ENCODE measurements around the gene OR1L8.
"Not testable (repeated sequence)": the region's sequence is repeated elsewhere in the genome, so short reads cannot be mapped to it uniquely, and the experiment has no call there.

The OR1L8 gene

DNA sequence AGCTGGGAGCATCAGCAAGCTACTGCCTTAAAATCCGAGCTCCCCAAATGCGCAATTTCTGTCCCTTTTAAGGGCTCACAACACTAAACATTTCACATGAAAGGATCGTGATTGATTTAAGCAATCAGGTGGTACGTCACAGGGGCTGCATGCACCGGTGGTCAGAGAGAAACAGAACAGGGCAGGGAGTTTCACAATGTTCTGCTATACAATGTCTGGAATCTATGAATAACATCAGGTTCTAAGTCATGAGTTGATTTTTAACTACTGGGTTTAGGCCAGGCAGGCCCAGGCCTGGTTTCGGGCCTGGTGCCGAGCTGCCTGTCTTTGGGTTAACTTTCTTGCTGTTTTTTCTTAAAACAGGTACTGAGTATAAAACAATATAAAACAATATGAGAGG lies 46.1 kb downstream of the OR1L8 start:
- H3K36me3 ChIP-seq (replicated peaks in 1 of 2; ENCODE audit: control insufficient read depth in 2 of 2, insufficient read depth in 2 of 2, low read length in 2 of 2); H3K23ac ChIP-seq (ENCODE audit: low read depth, low read length, poor library complexity); DNase-seq (ENCODE audit: low spot score); H3K9ac ChIP-seq (ENCODE audit: low read depth, low read length, poor library complexity); H3K27me3 ChIP-seq (ENCODE audit: control insufficient read depth in 3 of 3, insufficient read depth in 3 of 3, low read depth in 1 of 3, low read length in 3 of 3); H3K4ac ChIP-seq (ENCODE audit: low read length); H2BK120ac ChIP-seq (ENCODE audit: low read depth, low read length); H3K4me3 ChIP-seq (ENCODE audit: low read length in 2 of 2); H2AK5ac ChIP-seq (ENCODE audit: low read depth, low read length); H4K91ac ChIP-seq (ENCODE audit: low read depth, low read length, poor library complexity); H3K27ac ChIP-seq (replicated peaks; ENCODE audit: low read length); H3K4me1 ChIP-seq (ENCODE audit: control insufficient read depth in 2 of 2, insufficient read depth in 1 of 2, low read depth in 1 of 2, low read length in 2 of 2); H2BK12ac ChIP-seq (ENCODE audit: low read length); H4K8ac ChIP-seq (ENCODE audit: low read depth, low read length); H2BK5ac ChIP-seq (ENCODE audit: low read length); H3K4me2 ChIP-seq (ENCODE audit: insufficient read depth, low read length, poor library complexity, severe bottlenecking); H3K79me1 ChIP-seq (ENCODE audit: low read depth, low read length); H3K9me3 ChIP-seq (replicated peaks in 1 of 2; ENCODE audit: control insufficient read depth in 2 of 2, insufficient read depth in 1 of 2, low read depth in 1 of 2, low read length in 2 of 2); H2AFZ ChIP-seq (ENCODE audit: low read length); H3K14ac ChIP-seq (ENCODE audit: low read length); H2BK15ac ChIP-seq (ENCODE audit: low read length); H3K18ac ChIP-seq (ENCODE audit: low read length): not testable (repeated sequence)
- WGBS, 2 donors (ENCODE audit: extremely low coverage in 2 of 2, insufficient read length in 2 of 2, insufficient replicate concordance in 1 of 2), result no CpG with 5 or more reads among the region's 7 CpGs

DNA sequence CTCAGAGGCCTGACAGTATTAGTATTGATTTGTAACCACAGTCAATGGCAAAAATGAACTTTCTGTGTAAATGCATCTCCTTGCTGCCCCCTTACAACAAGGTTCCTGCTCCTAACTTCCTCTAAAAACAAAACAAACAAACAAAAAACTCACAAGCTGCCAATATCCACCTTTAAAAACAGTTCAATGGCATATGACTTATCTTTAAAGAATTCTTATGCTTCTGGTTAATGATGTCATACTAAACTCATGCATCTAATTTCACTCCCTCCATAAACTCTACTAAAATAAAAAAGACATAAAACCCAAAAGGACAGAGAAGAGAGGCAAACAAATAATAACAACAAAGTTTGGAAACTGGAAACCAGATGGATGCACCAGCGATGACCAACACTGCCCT lies 47.0 kb downstream of the OR1L8 start:
- no peak overlapping the region for H3K18ac ChIP-seq (ENCODE audit: low read length)
- no peak overlapping the region for H2BK12ac ChIP-seq (ENCODE audit: low read length)
- no peak overlapping the region for H4K8ac ChIP-seq (ENCODE audit: low read depth, low read length)
- H3K4me1 ChIP-seq (ENCODE audit: control insufficient read depth in 2 of 2, insufficient read depth in 1 of 2, low read depth in 1 of 2, low read length in 2 of 2), result no peaks in the 10 kb centered on the region
- peaks cover 0 to 2% of the 10 kb centered on the region in 2 donors for H3K9me3 ChIP-seq (replicated peaks in 1 of 2; ENCODE audit: control insufficient read depth in 2 of 2, insufficient read depth in 1 of 2, low read depth in 1 of 2, low read length in 2 of 2)
- H2BK15ac ChIP-seq (ENCODE audit: low read length), result no peak overlapping the region
- H3K36me3 ChIP-seq (replicated peaks in 1 of 2; ENCODE audit: control insufficient read depth in 2 of 2, insufficient read depth in 2 of 2, low read length in 2 of 2), result no peaks in the 10 kb centered on the region
- no CpG with 5 or more reads among the region's 1 CpG for WGBS, 2 donors (ENCODE audit: extremely low coverage in 2 of 2, insufficient read length in 2 of 2, insufficient replicate concordance in 1 of 2)
- no peaks in the 10 kb centered on the region for H3K79me1 ChIP-seq (ENCODE audit: low read depth, low read length)
- no peak overlapping the region for H3K27ac ChIP-seq (replicated peaks; ENCODE audit: low read length)
- no peak overlapping the region for H3K4me3 ChIP-seq (ENCODE audit: low read length in 2 of 2)
- H3K14ac ChIP-seq (ENCODE audit: low read length), result no peak overlapping the region
- no peak overlapping the region for H2AFZ ChIP-seq (ENCODE audit: low read length)
- H3K23ac ChIP-seq (ENCODE audit: low read depth, low read length, poor library complexity), result no peak overlapping the region
- no peak overlapping the region for H2AK5ac ChIP-seq (ENCODE audit: low read depth, low read length)
- H4K91ac ChIP-seq (ENCODE audit: low read depth, low read length, poor library complexity), result no peak overlapping the region
- no peak overlapping the region for H3K4me2 ChIP-seq (ENCODE audit: insufficient read depth, low read length, poor library complexity, severe bottlenecking)
- no peak for DNase-seq (ENCODE audit: low spot score)
- no peak overlapping the region for H2BK120ac ChIP-seq (ENCODE audit: low read depth, low read length)
- H3K4ac ChIP-seq (ENCODE audit: low read length), result no peak overlapping the region
- no peak overlapping the region for H2BK5ac ChIP-seq (ENCODE audit: low read length)
- no peaks in the 10 kb centered on the region for H3K27me3 ChIP-seq (ENCODE audit: control insufficient read depth in 3 of 3, insufficient read depth in 3 of 3, low read depth in 1 of 3, low read length in 3 of 3)
- H3K9ac ChIP-seq (ENCODE audit: low read depth, low read length, poor library complexity), result no peak overlapping the region

DNA sequence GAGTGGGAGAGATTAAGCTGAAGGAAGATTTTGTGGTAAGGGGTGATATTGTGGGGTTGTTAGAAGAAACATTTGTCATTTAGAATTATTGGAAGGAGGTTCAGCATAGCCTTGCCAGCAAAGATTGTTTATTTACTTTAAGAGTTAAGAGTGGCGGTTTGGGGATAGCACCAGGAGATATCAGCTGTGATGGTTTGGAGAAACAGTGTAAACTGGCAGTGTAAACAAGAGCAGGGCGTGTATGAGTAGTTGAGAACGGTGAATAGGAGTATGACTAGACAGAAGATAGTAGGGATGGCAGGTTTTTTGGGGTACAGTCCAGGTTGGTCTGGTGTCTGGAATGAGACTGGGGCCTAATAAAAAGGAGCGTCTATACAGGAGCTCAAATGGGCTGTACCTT lies 52.0 kb downstream of the OR1L8 start:
- H3K9ac ChIP-seq (ENCODE audit: low read depth, low read length, poor library complexity); DNase-seq (ENCODE audit: low spot score); H3K4me3 ChIP-seq (ENCODE audit: low read length in 2 of 2); H4K91ac ChIP-seq (ENCODE audit: low read depth, low read length, poor library complexity); H3K18ac ChIP-seq (ENCODE audit: low read length); H3K27ac ChIP-seq (replicated peaks; ENCODE audit: low read length); H3K36me3 ChIP-seq (replicated peaks in 1 of 2; ENCODE audit: control insufficient read depth in 2 of 2, insufficient read depth in 2 of 2, low read length in 2 of 2); H3K23ac ChIP-seq (ENCODE audit: low read depth, low read length, poor library complexity); H2BK12ac ChIP-seq (ENCODE audit: low read length); H2BK15ac ChIP-seq (ENCODE audit: low read length); H2BK120ac ChIP-seq (ENCODE audit: low read depth, low read length); H3K4ac ChIP-seq (ENCODE audit: low read length); H2AFZ ChIP-seq (ENCODE audit: low read length); H4K8ac ChIP-seq (ENCODE audit: low read depth, low read length); H3K79me1 ChIP-seq (ENCODE audit: low read depth, low read length); H3K4me2 ChIP-seq (ENCODE audit: insufficient read depth, low read length, poor library complexity, severe bottlenecking); H2BK5ac ChIP-seq (ENCODE audit: low read length); H2AK5ac ChIP-seq (ENCODE audit: low read depth, low read length); H3K4me1 ChIP-seq (ENCODE audit: control insufficient read depth in 2 of 2, insufficient read depth in 1 of 2, low read depth in 1 of 2, low read length in 2 of 2); H3K14ac ChIP-seq (ENCODE audit: low read length): not testable (repeated sequence)
- WGBS, 2 donors (ENCODE audit: extremely low coverage in 2 of 2, insufficient read length in 2 of 2, insufficient replicate concordance in 1 of 2), result no CpG with 5 or more reads among the region's 4 CpGs
- Histone ChIP-seq H3K9me3 (replicated peaks in 1 of 2; ENCODE audit: control insufficient read depth in 2 of 2, insufficient read depth in 1 of 2, low read depth in 1 of 2, low read length in 2 of 2) (peaks cover 0 to 12% of the 10 kb centered on the region in 2 donors), H3K27me3 (ENCODE audit: control insufficient read depth in 3 of 3, insufficient read depth in 3 of 3, low read depth in 1 of 3, low read length in 3 of 3) (peaks cover 0 to 19% (median 0%) of the 10 kb centered on the region in 3 experiments)

DNA sequence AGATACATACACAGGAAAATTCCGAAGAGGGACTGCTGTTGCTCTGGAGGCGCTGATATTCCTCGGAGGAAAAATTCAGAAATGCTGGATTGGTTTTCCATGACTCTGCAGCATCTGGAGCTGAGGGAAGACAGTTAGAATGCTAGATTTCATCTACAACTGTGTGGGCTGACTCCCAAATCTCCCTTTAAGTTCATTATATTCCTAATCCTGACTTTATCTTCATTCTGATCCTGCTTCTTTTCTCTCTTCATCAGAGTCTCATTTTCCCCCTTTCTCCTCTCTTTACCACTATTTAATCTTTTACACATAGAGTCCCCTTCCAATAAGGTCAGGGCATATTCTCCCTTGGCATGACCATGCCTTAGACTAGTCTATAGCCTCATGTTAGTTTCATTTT lies 56.0 kb downstream of the OR1L8 start, which contains the start of gene OR1N1:
Gene OR1N1 (minus strand): TSS at position 101 of the 400 bp plus-strand sequence. CDS start 0 bp downstream, at position 101.
- Histone ChIP-seq H3K9ac (ENCODE audit: low read depth, low read length, poor library complexity) (peak within 1 kb of the TSS; percentile 3), H2BK120ac (ENCODE audit: low read depth, low read length) (no peak within 1 kb of the TSS), H3K23ac (ENCODE audit: low read depth, low read length, poor library complexity) (no peak within 1 kb of the TSS), H3K36me3 (replicated peaks in 1 of 2; ENCODE audit: control insufficient read depth in 2 of 2, insufficient read depth in 2 of 2, low read length in 2 of 2) (no peaks in the 10 kb centered on the region), H3K79me1 (ENCODE audit: low read depth, low read length) (no peaks in the 10 kb centered on the region), H3K4ac (ENCODE audit: low read length) (no peak within 1 kb of the TSS), H2BK12ac (ENCODE audit: low read length) (no peak within 1 kb of the TSS), H3K9me3 (replicated peaks in 1 of 2; ENCODE audit: control insufficient read depth in 2 of 2, insufficient read depth in 1 of 2, low read depth in 1 of 2, low read length in 2 of 2) (peaks cover 0 to 14% of the 10 kb centered on the region in 2 donors), H2AFZ (ENCODE audit: low read length) (no peak within 1 kb of the TSS), H4K8ac (ENCODE audit: low read depth, low read length) (peak within 1 kb of the TSS; percentile 10), H3K4me3 (ENCODE audit: low read length in 2 of 2) (no peak within 1 kb of the TSS), H3K14ac (ENCODE audit: low read length) (no peak within 1 kb of the TSS), H3K18ac (ENCODE audit: low read length) (no peak within 1 kb of the TSS), H3K4me1 (ENCODE audit: control insufficient read depth in 2 of 2, insufficient read depth in 1 of 2, low read depth in 1 of 2, low read length in 2 of 2) (no peaks in the 10 kb centered on the region), H3K27ac (replicated peaks; ENCODE audit: low read length) (no peak within 1 kb of the TSS), H4K91ac (ENCODE audit: low read depth, low read length, poor library complexity) (no peak within 1 kb of the TSS), H2BK15ac (ENCODE audit: low read length) (no peak within 1 kb of the TSS), H2AK5ac (ENCODE audit: low read depth, low read length) (no peak within 1 kb of the TSS), H3K4me2 (ENCODE audit: insufficient read depth, low read length, poor library complexity, severe bottlenecking) (no peak within 1 kb of the TSS), H2BK5ac (ENCODE audit: low read length) (no peak within 1 kb of the TSS), H3K27me3 (ENCODE audit: control insufficient read depth in 3 of 3, insufficient read depth in 3 of 3, low read depth in 1 of 3, low read length in 3 of 3) (peaks cover 0 to 19% (median 0%) of the 10 kb centered on the region in 3 experiments)
- WGBS, 2 donors (ENCODE audit: extremely low coverage in 2 of 2, insufficient read length in 2 of 2, insufficient replicate concordance in 1 of 2), result no CpG with 5 or more reads among the region's 3 CpGs
- DNase-seq (ENCODE audit: low spot score), result no peak

Data from neuronal stem cell (in vitro differentiated cells).